Activated CD4-positive, alpha-beta T cell treated with anti-CD3 and anti-CD28 coated beads for 4 hours (primary cell): Measurements from ENCODE around the gene PRR5.

Experiments
- DNase-seq, 2 donors: peaks; one replicate each; pipeline ENCODE4 v3.0.0-alpha.2; 2020

PRR5 gene

DNA sequence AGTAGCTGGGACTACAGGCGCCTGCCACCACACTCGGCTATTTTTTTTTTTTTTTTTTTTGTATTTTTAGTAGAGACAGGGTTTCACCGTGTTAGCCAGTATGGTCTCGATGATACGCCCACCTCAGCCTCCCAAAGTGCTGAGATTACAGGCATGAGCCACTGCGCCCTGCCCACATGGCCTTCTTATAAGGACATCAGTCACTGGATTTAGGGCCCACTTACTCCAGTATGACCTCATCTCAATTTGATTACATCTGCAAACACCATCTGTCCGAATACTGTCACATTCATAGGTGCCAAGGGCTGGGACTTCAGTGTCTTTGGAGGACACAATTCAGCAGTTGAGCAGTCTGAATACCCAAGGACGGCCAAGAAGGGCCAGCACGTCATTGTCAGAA, 8.2 kb upstream of the PRR5 start:
- DNase-seq, result no peak

GRCh38 chr22:44697423-44698141, 4.4 kb upstream of the PRR5 start:
- DNase-seq, result peak; percentile 86

GRCh38 chr22:44698531-44699421, 3.2 kb upstream of the PRR5 start:
- no peak for DNase-seq

- no peak for DNase-seq
Measured at GRCh38 chr22:44700456-44700855, 1.5 kb upstream of the PRR5 start.

- no peak for DNase-seq
Measured at GRCh38 chr22:44701187-44701790, 715 bp upstream of the PRR5 start.

DNA sequence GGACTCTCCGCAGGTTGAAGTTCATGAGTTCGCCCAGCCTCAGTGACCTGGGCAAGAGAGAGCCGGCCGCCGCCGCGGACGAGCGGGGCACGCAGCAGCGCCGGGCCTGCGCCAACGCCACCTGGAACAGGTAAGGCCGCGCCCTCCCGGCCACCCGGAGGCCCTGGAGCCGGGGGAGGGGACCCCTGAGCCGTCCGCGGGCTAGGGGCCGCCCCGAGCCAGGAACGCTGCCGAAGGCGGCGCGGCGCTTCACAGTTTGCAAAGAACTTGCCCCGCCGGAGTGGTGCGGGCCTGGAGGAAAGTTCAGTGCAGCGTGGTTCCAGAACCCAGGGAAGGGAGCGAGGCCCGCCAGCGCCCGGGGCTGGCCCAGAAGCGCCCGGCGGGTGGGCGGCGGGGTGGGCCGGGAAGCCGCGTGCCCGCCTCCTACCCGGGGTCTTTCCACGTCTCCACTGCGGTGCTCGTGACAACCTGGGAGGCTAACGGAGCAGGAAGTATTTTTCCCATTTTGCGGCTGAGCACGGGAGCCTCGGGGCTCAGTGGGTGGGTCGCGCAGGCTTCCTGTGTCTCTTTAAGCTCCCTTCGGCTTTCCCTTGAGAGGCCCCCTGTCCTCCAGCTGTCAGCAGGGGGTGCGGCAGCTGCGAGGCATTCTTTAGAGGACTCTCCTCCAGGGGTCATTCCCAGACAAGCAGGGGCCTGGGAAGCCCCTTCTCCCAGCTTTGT, 635 bp downstream of the PRR5 start:
- no peak for DNase-seq

GRCh38 chr22:44703255-44703870, 1.4 kb downstream of the PRR5 start:
- DNase-seq, result no peak

DNA sequence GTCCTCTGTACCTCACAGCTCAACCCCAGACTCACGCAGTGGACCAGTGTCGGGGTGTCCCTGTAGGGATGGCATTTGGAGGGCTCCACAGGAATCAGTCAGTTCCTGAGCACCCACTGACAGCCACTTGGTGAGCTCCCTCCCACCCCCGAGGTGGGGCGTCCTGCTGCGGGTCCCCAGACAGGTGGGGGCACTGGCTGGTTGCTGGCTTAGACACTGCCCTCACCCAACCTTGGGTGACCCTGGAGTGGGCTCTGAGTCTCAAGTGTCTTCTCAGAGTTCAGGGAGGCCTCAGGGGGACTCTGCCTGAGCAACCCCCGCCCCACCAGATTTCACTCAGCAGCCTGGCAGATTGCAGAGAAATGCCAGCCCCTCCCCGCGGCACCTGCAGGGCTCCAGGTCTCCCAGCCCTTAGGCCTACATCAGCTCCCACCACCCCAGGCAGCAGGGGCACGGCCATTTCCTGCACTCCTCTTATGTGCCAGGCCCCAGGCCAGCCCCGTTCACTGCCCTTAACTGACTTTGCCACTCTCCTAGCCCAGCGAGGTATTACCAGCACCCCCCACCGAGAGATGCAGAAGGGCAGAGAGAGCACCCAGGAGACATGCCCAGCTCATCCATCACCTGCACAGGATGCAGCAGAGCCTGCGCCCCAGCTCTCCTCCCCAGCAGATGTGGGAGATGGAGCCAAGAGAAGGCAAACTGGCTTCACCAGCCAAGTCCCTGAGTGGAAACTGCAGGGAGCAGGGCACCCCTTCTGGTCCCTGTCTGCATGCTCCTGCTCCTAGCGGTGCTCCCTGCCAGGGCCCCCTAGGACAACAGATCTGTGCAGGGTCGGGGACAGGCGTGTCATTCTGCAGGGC, 2.4 kb downstream of the PRR5 start:
- DNase-seq, result no peak

DNA sequence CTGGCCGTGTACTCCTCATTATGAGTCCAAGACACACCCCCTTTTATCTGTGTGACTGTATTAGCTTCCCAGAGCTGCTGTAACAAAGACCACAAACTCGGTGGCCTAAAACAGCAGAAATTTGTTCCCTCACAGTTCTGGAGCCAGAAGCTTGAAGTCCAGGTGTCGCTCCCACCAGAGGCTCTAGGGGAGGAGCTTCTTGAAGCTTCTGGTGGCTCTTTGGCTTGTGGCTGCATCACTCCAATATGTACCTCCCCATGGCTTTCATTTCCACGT, 3.0 kb downstream of the PRR5 start:
- DNase-seq, result no peak

DNA sequence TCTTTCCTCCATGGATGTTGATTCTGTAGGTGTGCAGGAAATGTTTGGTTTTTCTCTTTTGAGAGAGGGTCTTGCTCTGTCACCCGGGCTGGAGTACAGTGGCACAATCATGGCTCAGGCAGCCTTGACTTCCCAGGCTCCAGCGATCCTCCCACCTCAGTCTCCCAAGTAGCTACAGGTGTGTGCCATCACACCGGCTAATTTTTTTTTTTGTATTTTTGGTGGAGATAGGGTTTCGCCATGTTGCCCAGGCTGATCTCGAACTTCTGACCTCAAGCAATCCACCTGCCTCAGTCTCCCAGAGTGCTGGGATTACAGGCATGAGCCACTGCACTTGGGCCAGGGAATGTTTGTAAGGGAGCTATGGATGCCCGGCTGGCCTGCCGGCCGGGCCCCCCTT, 4.5 kb downstream of the PRR5 start:
- DNase-seq, result no peak

- DNase-seq, result no peak
Measured at GRCh38 chr22:44707178-44707577, 5.2 kb downstream of the PRR5 start.

DNA sequence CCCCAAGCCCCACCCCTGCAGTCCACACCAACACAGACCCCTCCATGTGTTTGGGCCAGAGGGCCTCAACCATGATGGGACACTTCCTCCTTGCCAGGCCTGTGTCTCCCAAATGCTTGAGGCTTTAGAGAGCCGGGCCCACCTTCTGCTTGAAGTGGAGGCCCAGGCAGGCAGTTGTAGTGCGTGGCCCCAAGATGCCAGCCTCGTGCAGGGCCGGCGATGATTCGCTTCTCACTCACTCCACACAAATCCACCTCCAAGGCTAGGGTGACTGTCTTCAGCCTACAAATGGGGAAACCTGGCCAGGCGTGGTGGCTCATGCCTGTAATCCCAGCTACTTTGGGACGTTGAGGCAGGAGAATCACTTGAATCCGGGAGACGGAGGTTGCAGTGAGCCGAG, 5.7 kb downstream of the PRR5 start:
- no peak for DNase-seq

DNA sequence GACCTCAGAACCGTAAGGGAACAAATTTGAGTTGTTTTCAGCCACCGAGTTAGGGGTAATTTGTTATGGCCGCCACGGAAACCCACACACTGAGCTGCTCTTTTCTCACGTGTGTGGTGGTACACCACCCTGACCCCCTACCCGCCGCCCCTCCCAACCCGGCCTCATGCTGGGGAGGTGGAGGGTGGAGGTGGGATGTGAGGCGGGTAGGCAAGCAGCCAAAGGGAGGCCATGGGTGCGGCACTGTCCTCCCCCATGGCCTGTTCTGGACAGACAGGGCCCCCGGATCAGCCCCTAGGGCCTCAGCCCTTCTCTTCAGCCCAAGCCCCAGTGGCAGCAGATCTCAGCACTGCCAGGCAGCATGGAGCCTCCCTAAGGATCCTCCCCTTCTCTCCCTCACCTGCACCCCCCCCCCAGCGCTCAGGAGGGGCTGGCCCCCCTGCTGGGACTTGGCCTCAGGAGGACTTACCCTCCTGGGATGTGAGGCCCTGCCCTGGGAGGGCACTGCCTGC, 7.9 kb downstream of the PRR5 start:
- no peak for DNase-seq

DNA sequence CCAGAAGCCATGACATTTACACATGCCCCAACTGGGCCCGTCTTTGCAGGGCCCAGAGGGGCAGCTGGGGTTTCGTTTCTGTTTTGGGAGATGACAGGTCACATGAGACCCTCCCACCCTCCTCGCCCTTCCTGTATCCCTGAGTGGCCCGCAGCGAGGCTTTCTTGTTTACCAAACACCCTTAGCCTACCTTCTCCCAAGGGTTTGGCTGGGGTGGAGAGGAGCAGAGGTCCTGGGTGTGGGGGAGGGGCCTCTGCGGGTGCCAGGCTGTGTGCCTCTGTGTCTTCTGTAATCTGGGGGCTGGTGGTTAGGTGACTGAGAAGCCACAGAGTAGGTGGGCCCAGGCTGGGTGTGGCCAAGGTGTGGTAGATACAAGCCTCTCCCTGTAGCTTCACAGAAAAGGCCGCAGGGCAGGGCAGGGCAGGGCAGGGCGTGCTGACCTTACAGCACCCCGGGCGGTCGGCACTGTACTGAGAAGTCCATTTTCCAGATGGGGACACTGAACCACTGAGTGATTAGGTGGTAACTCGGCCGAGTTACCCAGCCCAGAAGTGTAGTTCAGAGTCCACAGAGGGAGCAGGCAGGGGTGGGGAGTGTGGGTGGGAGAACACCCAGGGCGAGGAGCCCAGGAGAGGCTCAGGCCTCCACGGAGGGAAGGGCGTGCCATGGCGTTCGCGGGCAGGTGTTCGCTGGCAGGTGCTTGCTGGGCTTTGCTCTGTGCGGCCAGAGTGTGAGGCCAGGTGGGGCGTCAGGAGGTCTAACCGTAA, 8.7 kb downstream of the PRR5 start:
- peak in 1 of 2 donors; percentile 16 for DNase-seq

- DNase-seq, result no peak
Measured at GRCh38 chr22:44711241-44711560, 9.2 kb downstream of the PRR5 start.

GRCh38 chr22:44711690-44712555, 9.9 kb downstream of the PRR5 start:
- no peak for DNase-seq

GRCh38 chr22:44712962-44713361, 11.0 kb downstream of the PRR5 start:
- DNase-seq, result no peak

GRCh38 chr22:44714703-44715350, 12.8 kb downstream of the PRR5 start:
- no peak for DNase-seq

GRCh38 chr22:44718418-44718817, 16.4 kb downstream of the PRR5 start:
- DNase-seq, result no peak
